K562 (cell line): ENCODE measurements around the gene PRKG1. TPM values are rescaled to one million over a fixed set of nuclear protein-coding genes. Genes with fewer than 3 reads are reported as not detected.

Experiments
- ATAC-seq: fragments of 200-7000 bp; cut with Tn5 transposase; 3 replicates; pipeline ENCODE4 v1.9.1; 2020; ENCODE audit warnings: moderate library complexity
- BruUV-seq: library from RNA; stranded (reverse); fragments of 400-500 nt; replicated peaks from 2 replicates; lab custom pipeline; 2021; lab: Mats Ljungman, UMichigan
- CTCF ChIA-PET: fragments of 300-600 bp; formaldehyde crosslinking; extraction: SDS; loops from one replicate; lab custom pipeline; 2021; ENCODE audit warnings: low intra/inter-chr PET ratio; lab: Yijun Ruan, JAX
- POLR2A ChIA-PET: fragments of 300-600, 350-650 bp; sonication (Branson Sonifier 250); formaldehyde crosslinking; extraction: SDS; loops from one replicate; lab custom pipeline; 2021; ENCODE audit warnings: antibody characterized with exemption, inconsistent platforms; lab: Yijun Ruan, JAX
- DNase-seq, 4 experiments: peaks; one replicate each; pipeline versions ENCODE4 v3.0.0 to v3.0.0-alpha.2; 2011 to 2018; ENCODE audit warnings: low spot score in 3 of 4, mixed read lengths in 3 of 4; ENCODE audit errors: extremely low read depth in 1 of 4
- FAIRE-seq: peaks from 2 replicates; lab custom pipeline; 2011; peaks lifted over from hg19 to GRCh38; lab: Jason Lieb, UNC
- H2AFZ ChIP-seq: 2 replicates; pipeline ENCODE4 v1.6.0; 2011; ENCODE audit warnings: low read depth, low read length, control low read depth, inconsistent platforms
- H3K27ac ChIP-seq: fragments of 200-600 bp; 3 replicates; pipeline ENCODE4 v1.8.0; 2011; ENCODE audit warnings: low read depth, mild to moderate bottlenecking, control low read depth, inconsistent platforms, low read length, moderate library complexity, mixed read lengths; ENCODE audit errors: extremely low read depth
- H3K27me3 ChIP-seq, 2 experiments: fragments of 300-600 bp in 1 of 2; 2 replicates in 1 of 2; 3 replicates in 1 of 2; pipeline versions ENCODE4 v1.6.0 to v1.8.0; 2011; ENCODE audit warnings: inconsistent platforms in 2 of 2, low read length in 2 of 2, mild to moderate bottlenecking in 1 of 2, mixed read lengths in 1 of 2, moderate library complexity in 1 of 2; ENCODE audit not compliant: control insufficient read depth in 2 of 2, insufficient read depth in 2 of 2
- H3K36me3 ChIP-seq: fragments of 300-600 bp; 3 replicates; pipeline ENCODE4 v1.8.0; 2011; ENCODE audit warnings: mild to moderate bottlenecking, low read length, inconsistent platforms; ENCODE audit not compliant: control insufficient read depth, insufficient read depth
- H3K4me1 ChIP-seq, 2 experiments: fragments of 200-600 bp in 1 of 2; replicated peaks in 1 of 2; 2 replicates in 1 of 2; 3 replicates in 1 of 2; pipeline versions ENCODE4 v1.5.1 to v1.8.0; 2011; ENCODE audit warnings: inconsistent platforms in 2 of 2, low read length in 2 of 2, mild to moderate bottlenecking in 1 of 2, mixed read lengths in 1 of 2, moderate library complexity in 1 of 2; ENCODE audit not compliant: control insufficient read depth in 2 of 2, insufficient read depth in 2 of 2
- H3K4me2 ChIP-seq: 2 replicates; pipeline ENCODE4 v1.6.1; 2011; ENCODE audit warnings: low read length, control low read depth, inconsistent platforms, mixed read lengths; ENCODE audit not compliant: insufficient read depth
- H3K4me3 ChIP-seq: fragments of 200-600 bp; sonication (generic), shearing (Covaris generic); 2 replicates; pipeline ENCODE4 v1.5.1; 2016; ENCODE audit warnings: control low read depth, inconsistent platforms
- H3K79me2 ChIP-seq: fragments of 200-600 bp; 3 replicates; pipeline ENCODE4 v1.8.0; 2011; ENCODE audit warnings: low read length, inconsistent platforms; ENCODE audit not compliant: control insufficient read depth, insufficient read depth
- H3K9ac ChIP-seq, 2 experiments: 2 replicates each; pipeline versions ENCODE4 v1.6.0 to v1.6.1; 2011; ENCODE audit warnings: low read depth in 2 of 2, low read length in 2 of 2, control low read depth in 1 of 2, inconsistent platforms in 1 of 2, mild to moderate bottlenecking in 1 of 2, mixed read lengths in 1 of 2; ENCODE audit not compliant: insufficient read depth in 1 of 2
- H3K9me1 ChIP-seq: one replicate; pipeline ENCODE4 v1.6.0; 2011; ENCODE audit warnings: inconsistent platforms, mild to moderate bottlenecking, low read length, moderate library complexity; ENCODE audit not compliant: control insufficient read depth, insufficient read depth
- H3K9me3 ChIP-seq: replicated peaks from 2 replicates; pipeline ENCODE4 v1.5.1; 2011; ENCODE audit warnings: low read depth, low read length, inconsistent platforms; ENCODE audit not compliant: control insufficient read depth, insufficient read depth
- H4K20me1 ChIP-seq: replicated peaks from 2 replicates; pipeline ENCODE4 v1.6.1; 2011; ENCODE audit warnings: low read length, inconsistent platforms, mixed read lengths; ENCODE audit not compliant: control insufficient read depth, insufficient read depth
- SAFB ChIP-seq: fragments of 200-400 bp; formaldehyde crosslinking; IDR thresholded peaks from 2 replicates; pipeline ENCODE4 v1.6.1; 2017; ENCODE audit warnings: low read depth, low read length, borderline replicate concordance
- THRA ChIP-seq: fragments of 450-650 bp; IDR thresholded peaks from 2 replicates; pipeline ENCODE4 v1.6.1; 2017; ENCODE audit warnings: mild to moderate bottlenecking, moderate library complexity
- TOE1 ChIP-seq, 2 experiments: fragments of 450-650 bp in 1 of 2; sonication (generic) in 1 of 2; formaldehyde crosslinking in 1 of 2; IDR thresholded peaks; 2 replicates each; pipeline versions ENCODE4 v1.7.1 to v1.8.0; 2016 to 2022; ENCODE audit warnings: borderline replicate concordance in 2 of 2, mild to moderate bottlenecking in 2 of 2, antibody characterized with exemption in 1 of 2, inconsistent platforms in 1 of 2, low read depth in 1 of 2, missing genetic modification reagents in 1 of 2, moderate library complexity in 1 of 2
- ZBTB9 ChIP-seq: fragments of 450-650 bp; formaldehyde crosslinking; IDR thresholded peaks from 2 replicates; pipeline ENCODE4 v1.4.0; 2020; ENCODE audit warnings: mild to moderate bottlenecking, moderate library complexity
- WGBS: fragments of 100-300 bp; shearing (Covaris generic); methylation state at CpG from one replicate; pipeline ENCODE4 v1.1.6; 2016; ENCODE audit warnings: low coverage, mixed read lengths; ENCODE audit not compliant: insufficient coverage; ENCODE audit errors: missing lambda C conversion rate; 5-methylcytosine and 5-hydroxymethylcytosine counted together
- in situ Hi-C: fragments of 300-500 bp; cut with MboI; formaldehyde crosslinking; loops from 4 replicates; pipeline ENCODE4 v1.15.0; 2018; ENCODE audit warnings: inconsistent platforms, mixed read lengths
- intact Hi-C: fragments of 100-400 bp; cut with micrococcal nuclease; formaldehyde crosslinking; loops from 2 replicates; pipeline ENCODE4 v1.14.2; 2022
- polyA plus RNA-seq, 8 experiments: library from polyadenylated mRNA; depleted of rRNA in 4 of 8; stranded (reverse) in 5 of 8; unstranded in 3 of 8; fragments of >200 nt; fragmentation: Nextera tagmentation in 2 of 8; fragmentation: Illumina TruSeq in 1 of 8; extraction: Ambion mirVana in 2 of 8; extraction: Trizol in 1 of 8; gene quantifications; 2 replicates each; pipeline versions ENCODE4 v1.2.1 to v1.2.3, GENCODE V29; 2011 to 2014; ENCODE audit warnings: inconsistent platforms in 1 of 8, missing spikeins in 1 of 8
- total RNA-seq, 7 experiments: library from RNA; depleted of rRNA in 6 of 7; stranded (reverse); fragments of >200 nt in 6 of 7; fragmentation: Illumina TruSeq in 2 of 7; extraction: Trizol in 2 of 7; gene quantifications; 2 replicates each; pipeline versions ENCODE4 v1.2.1 to v1.2.3, GENCODE V29; 2011 to 2021; ENCODE audit warnings: low replicate concordance in 1 of 7

The PRKG1 gene
- total and polyA plus RNA-seq, 9 of the 15 experiments (the other 6 are each of a cell fraction or from before 2014, with no cell fraction given), result 0.22 TPM; not detected in 8

- Histone ChIP-seq H3K27ac (no peak overlapping the region), H4K20me1 (no peaks in the 10 kb centered on the region), H3K9me1 (no peaks in the 10 kb centered on the region), H3K4me1 (no peaks in the 10 kb centered on the region), H3K9me3 (no peaks in the 10 kb centered on the region), H3K36me3 (no peaks in the 10 kb centered on the region), H3K4me2 (no peak overlapping the region), H3K9ac (no peak overlapping the region), H3K4me3 (no peak overlapping the region), H3K79me2 (no peaks in the 10 kb centered on the region), H2AFZ (no peak overlapping the region), H3K27me3 (no peaks in the 10 kb centered on the region)
- WGBS, result 0% methylated on average over 2 of the region's 2 CpGs
- in situ Hi-C loops (no loop called here), intact Hi-C loops (no loop called here)
- no peak for ATAC-seq
- no peak for DNase-seq
- no TSS peak for BruUV-seq
- TF ChIP-seq ZBTB9 (CRISPR knock-in tag) (no peak), SAFB (no peak), THRA (no peak), TOE1 (IDR thresholded peaks at IDR 0.05; ENCODE audit: borderline replicate concordance) (no peak), TOE1 (CRISPR knock-in tag; IDR thresholded peaks at IDR 0.05; ENCODE audit: borderline replicate concordance, low read depth) (no peak)
- no peak for FAIRE-seq
- ChIA-PET CTCF (no interaction called here), POLR2A (no interaction called here)
Measured at GRCh38 chr10:51364674-51365073, 290.4 kb downstream of the PRKG1 start.
